Measurements from ENCODE around the gene CCDC149.

Gene CCDC149

DNA sequence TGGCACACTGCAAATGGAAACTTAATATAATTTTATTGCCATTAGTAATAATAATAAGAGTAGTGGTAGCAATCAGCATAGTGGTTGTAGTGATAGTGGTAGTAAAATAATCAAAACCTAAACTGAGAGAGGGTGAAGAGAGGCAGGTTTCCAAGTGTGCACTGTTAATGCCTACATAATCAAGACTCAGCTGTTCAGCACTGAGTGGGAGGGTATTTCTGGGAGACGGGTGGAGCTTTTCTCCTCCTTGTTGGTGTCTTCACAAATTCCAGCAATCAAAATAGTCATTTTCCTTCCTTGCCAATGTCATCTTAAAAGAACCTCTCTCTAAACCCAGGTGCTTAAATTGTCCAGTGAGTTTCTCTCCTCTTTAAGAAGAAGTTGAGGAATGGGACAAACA is 18.6 kb downstream of the CCDC149 start:
- no peaks in the 10 kb centered on the region for H3K27me3 ChIP-seq (ENCODE audit: control insufficient read depth in 1 of 2, insufficient read depth in 2 of 2, low read length in 2 of 2)
- H3K9ac ChIP-seq (ENCODE audit: low read length in 2 of 2): no peak overlapping the region
- no peak overlapping the region for H3K27ac ChIP-seq (ENCODE audit: low read length)
- H3K9me3 ChIP-seq (ENCODE audit: control insufficient read depth in 2 of 2, low read length in 2 of 2): no peaks in the 10 kb centered on the region
- peaks cover 0 to 11% of the 10 kb centered on the region in 2 donors for H3K36me3 ChIP-seq (ENCODE audit: control insufficient read depth in 2 of 2, insufficient read depth in 2 of 2, low read length in 2 of 2)
- no peak overlapping the region for H3K4me3 ChIP-seq (ENCODE audit: low read length in 2 of 2)
- H3K4me1 ChIP-seq (ENCODE audit: control insufficient read depth, insufficient read depth, low read length): peaks cover 17% of the 10 kb centered on the region

DNA sequence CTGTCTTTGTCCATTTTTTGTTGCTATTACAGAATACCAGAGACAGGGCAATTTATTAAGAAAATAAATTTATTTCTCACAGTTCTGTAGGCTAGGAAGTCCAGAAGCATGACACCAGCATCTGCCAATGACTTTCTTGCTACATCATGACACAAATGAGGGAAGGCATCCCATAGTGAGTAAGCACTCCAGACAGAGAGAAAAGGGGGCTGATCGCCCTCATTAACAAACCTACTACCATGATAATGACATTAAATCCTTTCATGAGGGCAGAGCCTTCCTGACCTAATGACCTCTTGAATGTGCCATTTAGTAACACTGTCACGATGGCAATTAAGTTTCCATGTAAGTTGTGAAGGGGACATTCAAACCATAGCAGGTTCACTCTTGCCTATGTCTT is 20.1 kb downstream of the CCDC149 start:
- Histone ChIP-seq H3K4me3 (ENCODE audit: low read length in 2 of 2) (no peak overlapping the region), H3K36me3 (ENCODE audit: control insufficient read depth in 2 of 2, insufficient read depth in 2 of 2, low read length in 2 of 2) (peaks cover 0 to 11% of the 10 kb centered on the region in 2 donors), H3K9ac (ENCODE audit: low read length in 2 of 2) (no peak overlapping the region), H3K27me3 (ENCODE audit: control insufficient read depth in 1 of 2, insufficient read depth in 2 of 2, low read length in 2 of 2) (no peaks in the 10 kb centered on the region), H3K9me3 (ENCODE audit: control insufficient read depth in 2 of 2, low read length in 2 of 2) (no peaks in the 10 kb centered on the region), H3K4me1 (ENCODE audit: control insufficient read depth, insufficient read depth, low read length) (peaks cover 12% of the 10 kb centered on the region), H3K27ac (ENCODE audit: low read length) (no peak overlapping the region)

DNA sequence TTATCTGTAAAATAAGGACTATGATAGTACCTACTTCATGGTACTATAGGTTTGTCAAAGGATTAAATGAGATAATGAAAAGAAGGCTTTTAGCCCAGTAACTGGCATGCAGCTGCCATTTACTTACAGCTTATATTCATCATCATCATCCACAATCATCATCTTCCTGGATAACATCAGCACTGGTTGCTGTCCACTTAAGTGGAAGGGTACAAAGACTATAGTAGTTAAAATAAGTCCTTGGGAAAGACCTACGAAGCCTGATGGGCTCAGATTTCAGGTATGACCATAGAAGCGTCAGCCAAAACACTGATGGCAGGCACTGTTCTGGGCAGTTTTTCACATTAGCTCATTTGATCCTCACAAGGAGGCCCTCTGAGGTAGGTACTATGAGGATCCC is 20.6 kb downstream of the CCDC149 start:
- Histone ChIP-seq H3K4me3 (ENCODE audit: low read length in 2 of 2) (no peak overlapping the region), H3K4me1 (ENCODE audit: control insufficient read depth, insufficient read depth, low read length) (peaks cover 10% of the 10 kb centered on the region), H3K27ac (ENCODE audit: low read length) (no peak overlapping the region), H3K27me3 (ENCODE audit: control insufficient read depth in 1 of 2, insufficient read depth in 2 of 2, low read length in 2 of 2) (no peaks in the 10 kb centered on the region), H3K36me3 (ENCODE audit: control insufficient read depth in 2 of 2, insufficient read depth in 2 of 2, low read length in 2 of 2) (peaks cover 0 to 11% of the 10 kb centered on the region in 2 donors), H3K9me3 (ENCODE audit: control insufficient read depth in 2 of 2, low read length in 2 of 2) (no peaks in the 10 kb centered on the region), H3K9ac (ENCODE audit: low read length in 2 of 2) (no peak overlapping the region)

GRCh38 chr4:24890561-24891126 is 22.2 kb downstream of the CCDC149 start:
- Histone ChIP-seq H3K27me3 (ENCODE audit: control insufficient read depth in 1 of 2, insufficient read depth in 2 of 2, low read length in 2 of 2) (no peaks in the 10 kb centered on the region), H3K9ac (ENCODE audit: low read length in 2 of 2) (no peak overlapping the region), H3K9me3 (ENCODE audit: control insufficient read depth in 2 of 2, low read length in 2 of 2) (no peaks in the 10 kb centered on the region), H3K27ac (ENCODE audit: low read length) (no peak overlapping the region), H3K4me3 (ENCODE audit: low read length in 2 of 2) (no peak overlapping the region), H3K4me1 (ENCODE audit: control insufficient read depth, insufficient read depth, low read length) (peaks cover 7% of the 10 kb centered on the region), H3K36me3 (ENCODE audit: control insufficient read depth in 2 of 2, insufficient read depth in 2 of 2, low read length in 2 of 2) (peaks cover 0 to 10% of the 10 kb centered on the region in 2 donors)

- no peak overlapping the region for H3K4me3 ChIP-seq (ENCODE audit: low read length in 2 of 2)
- peaks cover 7% of the 10 kb centered on the region for H3K4me1 ChIP-seq (ENCODE audit: control insufficient read depth, insufficient read depth, low read length)
- H3K36me3 ChIP-seq (ENCODE audit: control insufficient read depth in 2 of 2, insufficient read depth in 2 of 2, low read length in 2 of 2): peaks cover 0 to 9% of the 10 kb centered on the region in 2 donors
- H3K9ac ChIP-seq (ENCODE audit: low read length in 2 of 2): no peak overlapping the region
- no peaks in the 10 kb centered on the region for H3K27me3 ChIP-seq (ENCODE audit: control insufficient read depth in 1 of 2, insufficient read depth in 2 of 2, low read length in 2 of 2)
- no peak overlapping the region for H3K27ac ChIP-seq (ENCODE audit: low read length)
- H3K9me3 ChIP-seq (ENCODE audit: control insufficient read depth in 2 of 2, low read length in 2 of 2): no peaks in the 10 kb centered on the region
These were observed 22.9 kb downstream of the CCDC149 start for GRCh38 chr4:24889991-24890390.

DNA sequence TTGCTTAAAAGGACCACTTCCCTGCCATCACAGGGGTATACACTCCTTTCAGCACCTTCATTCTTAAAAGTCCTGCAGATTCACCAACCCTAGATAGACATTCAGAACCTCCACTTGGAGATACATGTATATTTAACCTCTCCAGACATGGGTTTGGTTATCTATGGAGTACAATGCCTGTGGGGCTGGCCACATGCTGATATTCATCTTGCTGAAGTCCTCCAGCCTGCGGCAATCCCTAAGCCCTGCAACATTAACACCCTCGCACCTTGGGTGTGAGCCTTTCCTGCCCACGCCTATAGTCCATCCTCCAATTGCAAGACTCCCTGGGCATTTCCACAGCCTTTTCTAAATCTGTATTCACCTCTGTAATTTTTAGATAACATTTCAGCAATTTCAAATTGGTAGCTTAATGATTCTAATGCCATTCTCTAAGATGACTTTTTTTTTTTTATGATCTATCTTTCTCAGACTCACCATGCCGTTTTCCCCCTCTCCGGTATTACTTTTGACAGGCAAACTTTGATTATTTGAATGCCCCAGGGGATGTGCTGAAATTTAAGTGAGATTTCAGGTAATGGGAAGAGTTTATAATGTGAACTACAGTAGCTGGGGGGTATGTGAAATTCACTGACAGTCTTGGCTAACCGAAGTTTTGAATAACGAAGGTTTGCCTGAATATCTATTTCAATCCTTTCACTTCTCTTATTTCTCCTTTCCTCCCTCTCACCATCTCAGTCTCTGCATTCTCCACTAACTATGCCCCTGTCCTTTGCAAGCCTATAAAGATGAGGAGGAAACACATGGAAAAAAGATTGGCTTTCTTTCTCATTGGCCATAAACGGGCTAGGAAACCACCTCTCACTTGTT is 24.1 kb downstream of the CCDC149 start:
- Histone ChIP-seq H3K36me3 (ENCODE audit: control insufficient read depth in 2 of 2, insufficient read depth in 2 of 2, low read length in 2 of 2) (peaks cover 0 to 5% of the 10 kb centered on the region in 2 donors), H3K27me3 (ENCODE audit: control insufficient read depth in 1 of 2, insufficient read depth in 2 of 2, low read length in 2 of 2) (no peaks in the 10 kb centered on the region), H3K4me1 (ENCODE audit: control insufficient read depth, insufficient read depth, low read length) (peaks cover 9% of the 10 kb centered on the region), H3K9me3 (ENCODE audit: control insufficient read depth in 2 of 2, low read length in 2 of 2) (no peaks in the 10 kb centered on the region), H3K27ac (ENCODE audit: low read length) (no peak overlapping the region), H3K4me3 (ENCODE audit: low read length in 2 of 2) (no peak overlapping the region), H3K9ac (ENCODE audit: low read length in 2 of 2) (no peak overlapping the region)

DNA sequence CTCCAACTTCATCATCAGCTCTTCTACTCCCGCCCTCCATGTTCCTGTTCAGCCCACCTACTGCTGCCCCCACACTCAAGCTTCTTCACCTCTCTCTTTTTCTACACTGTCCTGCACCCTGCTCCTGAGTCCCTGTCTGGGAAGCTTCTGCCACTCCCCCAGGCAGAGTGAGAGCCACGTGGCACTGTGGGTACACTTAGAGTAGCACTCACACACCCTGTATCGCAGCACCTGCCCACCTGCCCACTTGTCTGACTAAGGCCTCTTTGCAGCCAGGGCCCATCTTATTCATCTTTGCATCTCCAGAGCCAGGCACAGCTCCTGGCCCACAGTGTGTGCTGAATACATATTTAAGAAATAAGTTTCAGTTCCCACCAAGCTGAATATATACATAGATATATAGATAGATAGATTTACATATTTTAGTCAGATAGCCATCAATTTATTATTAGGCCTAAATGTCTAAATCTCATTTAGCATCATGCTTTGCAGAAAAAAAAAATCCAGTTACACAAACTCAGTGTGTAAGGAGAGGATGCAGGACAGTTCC is 24.9 kb downstream of the CCDC149 start:
- Histone ChIP-seq H3K27ac (ENCODE audit: low read length) (no peak overlapping the region), H3K36me3 (ENCODE audit: control insufficient read depth in 2 of 2, insufficient read depth in 2 of 2, low read length in 2 of 2) (peaks cover 0 to 5% of the 10 kb centered on the region in 2 donors), H3K4me1 (ENCODE audit: control insufficient read depth, insufficient read depth, low read length) (peaks cover 9% of the 10 kb centered on the region), H3K9ac (ENCODE audit: low read length in 2 of 2) (no peak overlapping the region), H3K27me3 (ENCODE audit: control insufficient read depth in 1 of 2, insufficient read depth in 2 of 2, low read length in 2 of 2) (no peaks in the 10 kb centered on the region), H3K9me3 (ENCODE audit: control insufficient read depth in 2 of 2, low read length in 2 of 2) (no peaks in the 10 kb centered on the region), H3K4me3 (ENCODE audit: low read length in 2 of 2) (no peak overlapping the region)

DNA sequence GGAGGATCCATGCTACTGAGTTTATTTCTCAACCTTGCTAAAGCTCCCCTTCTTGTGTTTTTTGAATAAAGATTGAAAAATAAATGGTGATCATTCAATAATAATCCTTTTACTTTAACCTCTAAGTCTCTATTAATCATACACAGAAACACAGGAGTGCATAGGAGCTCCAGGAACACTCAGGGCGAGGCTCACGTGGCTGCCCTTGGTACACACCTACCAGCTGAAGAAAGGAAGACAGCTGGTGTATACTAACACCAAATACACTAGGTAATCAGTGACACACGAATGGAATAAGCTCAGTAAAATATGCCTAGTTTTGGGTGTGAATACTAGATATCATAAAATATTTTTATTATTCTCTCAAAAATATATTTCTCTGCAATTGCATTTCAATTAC is 26.2 kb downstream of the CCDC149 start:
- Histone ChIP-seq H3K9ac (ENCODE audit: low read length in 2 of 2) (no peak overlapping the region), H3K4me1 (ENCODE audit: control insufficient read depth, insufficient read depth, low read length) (peaks cover 9% of the 10 kb centered on the region), H3K27ac (ENCODE audit: low read length) (no peak overlapping the region), H3K27me3 (ENCODE audit: control insufficient read depth in 1 of 2, insufficient read depth in 2 of 2, low read length in 2 of 2) (no peaks in the 10 kb centered on the region), H3K9me3 (ENCODE audit: control insufficient read depth in 2 of 2, low read length in 2 of 2) (no peaks in the 10 kb centered on the region), H3K4me3 (ENCODE audit: low read length in 2 of 2) (no peak overlapping the region), H3K36me3 (ENCODE audit: control insufficient read depth in 2 of 2, insufficient read depth in 2 of 2, low read length in 2 of 2) (peaks cover 0 to 3% of the 10 kb centered on the region in 2 donors)

- H3K9me3 ChIP-seq (ENCODE audit: control insufficient read depth in 2 of 2, low read length in 2 of 2): no peaks in the 10 kb centered on the region
- peaks cover 9% of the 10 kb centered on the region for H3K4me1 ChIP-seq (ENCODE audit: control insufficient read depth, insufficient read depth, low read length)
- peak overlapping the region in 1 of 2 donors; percentile 29 for H3K4me3 ChIP-seq (ENCODE audit: low read length in 2 of 2)
These were observed 27.5 kb downstream of the CCDC149 start for GRCh38 chr4:24885342-24885741.

DNA sequence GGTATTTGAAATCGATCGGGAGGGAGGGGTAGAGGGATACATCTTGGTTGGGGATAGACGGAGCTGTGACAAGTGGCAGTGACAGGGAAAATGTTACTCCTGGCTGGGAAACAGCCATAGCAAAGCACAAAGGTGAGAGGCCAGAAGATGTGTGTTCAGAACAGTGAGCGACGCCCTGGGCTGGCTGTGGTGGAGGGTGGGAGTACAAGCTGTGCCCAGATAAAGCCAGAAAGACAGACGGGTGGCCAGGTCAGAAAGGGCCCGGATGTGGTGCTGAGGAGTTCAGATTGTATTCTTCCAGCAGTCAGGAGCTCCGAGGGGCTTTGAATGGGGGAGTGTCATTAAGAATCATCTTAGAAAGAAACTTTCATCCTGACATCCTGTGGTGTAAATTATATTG is 27.9 kb downstream of the CCDC149 start:
- H3K27me3 ChIP-seq (ENCODE audit: control insufficient read depth in 1 of 2, insufficient read depth in 2 of 2, low read length in 2 of 2): no peaks in the 10 kb centered on the region
- no peak overlapping the region for H3K9ac ChIP-seq (ENCODE audit: low read length in 2 of 2)
- H3K4me3 ChIP-seq (ENCODE audit: low read length in 2 of 2): peak overlapping the region in 1 of 2 donors; percentile 29
- H3K27ac ChIP-seq (ENCODE audit: low read length): no peak overlapping the region
- no peaks in the 10 kb centered on the region for H3K9me3 ChIP-seq (ENCODE audit: control insufficient read depth in 2 of 2, low read length in 2 of 2)
- H3K4me1 ChIP-seq (ENCODE audit: control insufficient read depth, insufficient read depth, low read length): peaks cover 9% of the 10 kb centered on the region
- no peaks in the 10 kb centered on the region for H3K36me3 ChIP-seq (ENCODE audit: control insufficient read depth in 2 of 2, insufficient read depth in 2 of 2, low read length in 2 of 2)

More at GRCh38 chr4:24885342-24885741, 27.5 kb downstream of the CCDC149 start:
- H3K27ac ChIP-seq (ENCODE audit: low read length): no peak overlapping the region
- H3K36me3 ChIP-seq (ENCODE audit: control insufficient read depth in 2 of 2, insufficient read depth in 2 of 2, low read length in 2 of 2): peaks cover 0 to under 1% of the 10 kb centered on the region in 2 donors
- H3K9ac ChIP-seq (ENCODE audit: low read length in 2 of 2): no peak overlapping the region
- no peaks in the 10 kb centered on the region for H3K27me3 ChIP-seq (ENCODE audit: control insufficient read depth in 1 of 2, insufficient read depth in 2 of 2, low read length in 2 of 2)
